Brain microvascular endothelial cell (primary cell): Measurements from ENCODE around the gene EME1.

ENCODE experiments used
- DNase-seq: peaks from one replicate; pipeline ENCODE4 v3.0.0-alpha.2; 2020
- H3K27ac ChIP-seq: fragments of 250-450 bp; sonication (Bioruptor Pico); 2 replicates; pipeline ENCODE4 v1.5.1; 2020; ENCODE audit warnings: mild to moderate bottlenecking, moderate library complexity
- H3K27me3 ChIP-seq: fragments of 250-450 bp; sonication (Bioruptor Pico); replicated peaks from 2 replicates; pipeline ENCODE4 v1.5.1; 2020; ENCODE audit warnings: mild to moderate bottlenecking
- H3K36me3 ChIP-seq: fragments of 250-450 bp; sonication (Bioruptor Pico); replicated peaks from 2 replicates; pipeline ENCODE4 v1.5.1; 2020; ENCODE audit warnings: mild to moderate bottlenecking
- H3K4me3 ChIP-seq: 2 replicates; pipeline ENCODE4 v1.5.1; 2011; ENCODE audit warnings: low read depth, mild to moderate bottlenecking, control low read depth, low read length, moderate library complexity
- CTCF ChIP-seq: IDR thresholded peaks from 2 replicates; pipeline ENCODE4 v1.5.1; 2011; ENCODE audit warnings: low read depth, mild to moderate bottlenecking, moderate library complexity, low read length, control low read depth, inconsistent platforms; ENCODE audit errors: missing control alignments
- in situ Hi-C: cut with HindIII; loops from 2 replicates; pipeline ENCODE4 v1.10.0; 2017; ENCODE audit warnings: low sequenced_read_pairs, low pct_ligation_motif_present

The EME1 gene

GRCh38 chr17:50382931-50383330, 9.9 kb downstream of the EME1 start:
- no peak for TF ChIP-seq CTCF
- peaks cover 79% of the 10 kb centered on the region for H3K36me3 ChIP-seq
- no peak for DNase-seq
- H3K27ac ChIP-seq, result no peak overlapping the region
- H3K4me3 ChIP-seq, result no peak overlapping the region
- H3K27me3 ChIP-seq, result no peaks in the 10 kb centered on the region
- in situ Hi-C loops, result no loop called here

GRCh38 chr17:50386510-50386909, 13.5 kb downstream of the EME1 start:
- no peak for DNase-seq
- Histone ChIP-seq H3K4me3 (no peak overlapping the region), H3K27ac (no peak overlapping the region), H3K27me3 (no peaks in the 10 kb centered on the region), H3K36me3 (peaks cover 95% of the 10 kb centered on the region)
- in situ Hi-C loops, result no loop called here
- no peak for TF ChIP-seq CTCF

- H3K27me3 ChIP-seq, result no peaks in the 10 kb centered on the region
- TF ChIP-seq CTCF, result no peak
- H3K4me3 ChIP-seq, result no peak overlapping the region
- in situ Hi-C loops, result no loop called here
- no peak for DNase-seq
- H3K36me3 ChIP-seq, result peaks cover 95% of the 10 kb centered on the region
- no peak overlapping the region for H3K27ac ChIP-seq
These were observed 15.7 kb downstream of the EME1 start for GRCh38 chr17:50388728-50389127.

- Histone ChIP-seq H3K27me3 (no peaks in the 10 kb centered on the region), H3K4me3 (no peak overlapping the region), H3K27ac (no peak overlapping the region), H3K36me3 (peaks cover 96% of the 10 kb centered on the region)
- DNase-seq, result no peak
- in situ Hi-C loops, result no loop called here
- TF ChIP-seq CTCF, result no peak
These were observed 16.5 kb downstream of the EME1 start for GRCh38 chr17:50389534-50389933.

- no peak for DNase-seq
- in situ Hi-C loops, result no loop called here
- Histone ChIP-seq H3K36me3 (peaks cover 81% of the 10 kb centered on the region), H3K27me3 (no peaks in the 10 kb centered on the region), H3K27ac (no peak overlapping the region), H3K4me3 (no peak overlapping the region)
- no peak for TF ChIP-seq CTCF
These were observed 19.6 kb downstream of the EME1 start for GRCh38 chr17:50392621-50393020.

- peaks cover 70% of the 10 kb centered on the region for H3K36me3 ChIP-seq
- in situ Hi-C loops, result no loop called here
These were observed 20.7 kb downstream of the EME1 start for GRCh38 chr17:50393700-50394099.

More at GRCh38 chr17:50393700-50394099, 20.7 kb downstream of the EME1 start:
- TF ChIP-seq CTCF, result no peak
- Histone ChIP-seq H3K4me3 (no peak overlapping the region), H3K27ac (no peak overlapping the region), H3K27me3 (no peaks in the 10 kb centered on the region)
- DNase-seq, result no peak
